Activated CD8-positive, alpha-beta memory T cell treated with anti-CD3 and anti-CD28 coated beads, Interleukin-2, amount 50 U/mL, for 48 hours (primary cell): ENCODE measurements around the gene BCAR1.
"Not testable (repeated sequence)": the region's sequence is repeated elsewhere in the genome, so short reads cannot be mapped to it uniquely, and the experiment has no call there.

ENCODE experiments used
- DNase-seq: peaks from one replicate; pipeline ENCODE4 v3.0.0-alpha.2; 2020

BCAR1 gene

GRCh38 chr16:75224306-75225082 is 26.9 kb downstream of the BCAR1 start:
- DNase-seq, result no peak

GRCh38 chr16:75223129-75223528 is 28.3 kb downstream of the BCAR1 start:
- DNase-seq, result not testable (repeated sequence)

DNA sequence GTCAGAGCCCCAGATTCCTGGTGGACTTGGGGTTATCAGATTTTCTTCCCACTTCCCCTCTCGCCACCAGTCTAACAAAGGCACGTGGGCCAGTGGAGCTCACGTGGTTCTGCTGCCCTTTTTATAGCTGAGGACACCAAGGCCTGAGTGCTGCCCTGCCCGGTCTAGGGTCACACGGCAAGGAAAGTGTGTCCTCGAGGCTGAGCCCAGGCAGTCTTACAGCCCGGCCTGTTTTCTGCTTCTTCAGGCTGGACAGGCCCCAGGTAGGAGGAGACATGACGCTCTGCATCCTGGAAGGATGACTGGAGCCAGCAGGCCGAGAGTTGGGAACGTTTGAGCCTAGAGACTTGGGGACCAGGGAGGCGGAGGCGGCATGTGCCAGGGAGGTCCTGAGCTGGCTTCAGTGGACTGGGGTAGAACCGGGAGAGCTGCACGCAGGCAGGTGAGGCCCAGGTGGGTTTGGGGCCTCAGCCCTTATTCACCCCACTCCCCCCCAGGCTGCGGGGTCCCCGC is 29.1 kb downstream of the BCAR1 start:
- DNase-seq, result no peak

DNA sequence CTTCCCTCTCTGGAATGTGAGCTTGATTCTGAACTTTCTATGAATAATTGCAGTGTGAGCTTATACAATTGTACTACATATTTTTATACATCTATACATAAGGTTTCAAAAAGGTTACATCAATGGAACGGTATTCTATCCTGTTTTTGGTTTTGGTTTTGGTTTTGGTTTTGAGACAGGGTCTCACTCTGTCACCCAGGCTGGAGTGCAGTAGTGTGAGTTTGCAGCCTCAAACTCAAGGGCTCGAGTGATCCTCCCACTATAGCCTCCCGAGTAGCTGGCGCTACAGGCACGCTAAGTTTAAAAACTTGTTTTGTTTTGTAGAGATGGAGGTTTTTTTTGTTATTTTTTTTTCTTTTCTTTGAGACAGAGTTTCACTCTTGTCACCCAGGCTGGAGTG is 31.6 kb downstream of the BCAR1 start:
- no peak for DNase-seq

- DNase-seq, result no peak
These were observed 32.3 kb downstream of the BCAR1 start for GRCh38 chr16:75219088-75219487.

GRCh38 chr16:75218256-75219076 is 33.0 kb downstream of the BCAR1 start, which contains the start of gene CTRB1:
TSS of gene CTRB1 (plus strand) at chr16:75218988. CDS start at chr16:75219008, 20 bp downstream.
- no peak for DNase-seq

DNA sequence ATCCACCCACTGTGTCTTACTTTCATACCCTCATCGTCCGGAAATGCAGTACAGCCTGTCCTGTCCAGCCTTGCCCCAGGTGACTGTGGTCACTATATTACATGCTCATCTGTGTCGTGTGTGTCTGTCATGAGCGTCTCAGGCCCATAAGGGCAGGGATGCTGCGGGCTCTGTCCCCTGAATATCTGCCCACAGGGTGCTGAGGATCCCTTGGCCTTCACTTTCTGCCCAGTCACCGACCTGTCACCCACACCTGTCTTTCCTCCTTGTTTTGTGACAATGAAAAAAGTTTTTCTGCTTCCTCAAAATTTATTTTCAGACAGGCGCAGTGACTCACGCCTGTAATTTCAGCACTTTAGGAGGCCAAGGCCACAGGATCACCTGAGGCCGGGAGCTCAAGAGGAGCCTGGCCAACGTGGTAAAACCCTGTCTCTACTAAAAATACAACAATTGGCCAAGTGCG is 34.0 kb downstream of the BCAR1 start:
- no peak for DNase-seq

DNA sequence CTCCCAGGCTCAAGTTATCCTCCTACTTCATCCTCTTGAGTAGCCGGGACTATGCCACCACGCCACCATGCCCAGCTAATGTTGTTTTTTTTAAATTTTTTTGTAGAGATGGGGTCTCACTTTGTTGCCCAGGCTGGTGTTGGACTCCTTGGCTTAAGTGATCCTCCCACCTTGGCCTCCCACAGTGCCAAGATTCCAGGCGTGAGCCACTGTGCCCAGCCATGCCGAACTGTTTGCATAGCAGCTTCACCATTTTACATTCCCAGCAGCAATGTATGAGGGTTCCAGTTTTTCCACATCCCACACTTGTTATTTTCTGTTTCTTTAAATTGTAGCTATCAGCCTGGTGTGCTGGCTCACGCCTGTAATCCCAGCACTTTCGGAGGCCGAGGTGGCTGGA is 34.8 kb downstream of the BCAR1 start:
- no peak for DNase-seq

GRCh38 chr16:75216127-75216526 is 35.3 kb downstream of the BCAR1 start:
- no peak for DNase-seq

DNA sequence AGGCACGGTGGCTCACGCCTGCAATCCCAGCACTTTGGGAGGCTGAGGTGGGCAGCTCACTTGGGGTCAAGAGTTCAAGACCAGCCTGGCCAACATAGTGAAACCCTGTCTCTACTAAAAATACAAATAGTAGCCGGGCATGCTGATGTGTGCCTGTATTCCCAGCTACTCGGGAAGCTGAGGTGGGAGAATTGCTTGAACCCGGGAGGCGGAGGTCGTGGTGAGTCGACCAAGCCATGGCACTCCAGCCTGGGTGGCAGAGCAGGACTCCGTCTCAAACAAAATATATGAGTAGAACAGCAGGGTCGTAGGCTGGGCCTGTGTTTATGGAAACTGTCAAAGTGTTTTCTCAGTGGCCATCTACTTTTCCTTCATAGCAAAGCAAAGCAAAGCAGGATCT is 40.1 kb downstream of the BCAR1 start:
- not testable (repeated sequence) for DNase-seq

DNA sequence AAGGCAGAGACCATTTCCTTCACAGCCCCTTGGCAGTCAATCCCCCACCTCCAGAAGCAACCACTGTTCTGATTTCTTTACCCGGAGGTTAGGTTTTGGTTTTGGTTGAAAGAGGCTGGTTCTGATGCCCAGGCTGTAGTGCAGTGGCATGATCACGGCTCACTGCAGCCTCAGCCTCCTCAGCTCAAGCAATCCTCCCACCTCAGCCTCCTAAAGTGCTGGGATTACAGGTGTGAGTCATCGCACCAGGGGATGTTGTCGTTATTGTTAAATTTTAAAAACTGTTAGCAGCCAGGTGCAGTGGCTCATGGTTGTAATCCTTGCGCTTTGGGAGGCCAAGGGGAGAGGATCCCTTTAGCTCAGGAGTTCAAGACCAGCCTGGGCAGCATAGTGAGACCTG is 41.5 kb downstream of the BCAR1 start:
- no peak for DNase-seq

GRCh38 chr16:75209514-75209913 is 41.9 kb downstream of the BCAR1 start:
- not testable (repeated sequence) for DNase-seq

DNA sequence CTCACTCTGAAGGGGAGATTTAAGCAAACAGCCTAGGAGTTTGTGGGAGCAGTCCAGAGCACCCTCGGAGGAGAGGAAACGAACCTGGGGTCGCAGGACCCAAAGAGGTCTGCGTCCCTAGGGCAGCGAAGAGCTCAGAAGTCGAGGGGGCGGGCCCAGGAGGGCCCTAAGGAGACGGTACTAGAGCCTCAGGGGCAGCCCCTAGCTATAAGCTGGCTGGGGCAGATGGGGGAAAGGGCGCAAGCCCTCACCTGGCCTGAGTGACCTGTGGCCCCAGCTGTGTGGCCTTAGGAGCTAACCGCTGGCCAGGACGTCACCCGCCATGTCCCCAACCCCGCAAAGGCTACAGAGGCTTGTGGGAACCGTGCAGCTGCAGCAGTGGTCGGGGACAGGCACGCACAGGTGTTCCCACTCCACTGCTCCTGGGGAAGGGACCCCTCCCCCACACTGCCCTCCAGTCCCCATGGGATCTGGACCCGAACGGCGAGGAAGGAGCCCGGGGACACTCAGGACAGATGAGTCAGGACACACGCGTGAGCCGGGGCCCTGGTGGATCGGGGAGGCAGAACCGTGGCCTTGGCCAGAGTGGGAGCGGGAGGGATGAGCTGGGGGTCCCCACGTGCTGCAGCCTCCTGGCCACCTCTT is 42.4 kb downstream of the BCAR1 start:
- DNase-seq, result no peak

DNA sequence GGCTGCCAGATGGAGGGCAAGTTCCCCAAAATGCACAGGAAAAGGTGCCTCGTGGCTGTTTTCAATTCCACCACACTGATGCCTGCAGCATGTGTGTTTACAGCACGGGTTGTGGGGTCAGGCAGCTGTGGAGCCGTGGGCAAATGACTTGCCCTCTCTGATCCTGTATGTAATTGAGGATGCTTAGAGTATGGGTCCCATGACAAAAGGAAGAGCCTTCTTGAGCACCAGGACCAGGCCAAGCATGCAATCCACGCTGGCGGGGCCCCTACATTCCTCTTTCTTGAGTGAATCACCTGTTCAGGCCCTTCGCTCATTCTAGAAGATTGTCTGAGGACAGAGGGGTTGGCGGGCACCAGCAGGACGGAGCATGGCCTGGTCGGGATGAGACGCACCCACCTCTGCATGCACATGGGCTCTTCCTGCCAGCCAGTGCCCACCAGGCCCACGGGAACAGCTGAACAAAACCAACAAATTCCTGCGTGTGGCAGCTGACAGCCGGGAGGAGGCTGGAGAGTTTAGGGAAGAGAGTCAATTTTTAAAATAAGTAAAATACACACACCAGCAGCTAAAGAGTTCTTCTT is 43.1 kb downstream of the BCAR1 start:
- no peak for DNase-seq

- no peak for DNase-seq
These were observed 43.6 kb downstream of the BCAR1 start for GRCh38 chr16:75207831-75208230.

GRCh38 chr16:75206749-75207451 is 44.5 kb downstream of the BCAR1 start, which contains the start of gene CTRB2:
TSS of gene CTRB2 (minus strand) at chr16:75207161. CDS start at chr16:75207141, 20 bp downstream.
- DNase-seq, result no peak

DNA sequence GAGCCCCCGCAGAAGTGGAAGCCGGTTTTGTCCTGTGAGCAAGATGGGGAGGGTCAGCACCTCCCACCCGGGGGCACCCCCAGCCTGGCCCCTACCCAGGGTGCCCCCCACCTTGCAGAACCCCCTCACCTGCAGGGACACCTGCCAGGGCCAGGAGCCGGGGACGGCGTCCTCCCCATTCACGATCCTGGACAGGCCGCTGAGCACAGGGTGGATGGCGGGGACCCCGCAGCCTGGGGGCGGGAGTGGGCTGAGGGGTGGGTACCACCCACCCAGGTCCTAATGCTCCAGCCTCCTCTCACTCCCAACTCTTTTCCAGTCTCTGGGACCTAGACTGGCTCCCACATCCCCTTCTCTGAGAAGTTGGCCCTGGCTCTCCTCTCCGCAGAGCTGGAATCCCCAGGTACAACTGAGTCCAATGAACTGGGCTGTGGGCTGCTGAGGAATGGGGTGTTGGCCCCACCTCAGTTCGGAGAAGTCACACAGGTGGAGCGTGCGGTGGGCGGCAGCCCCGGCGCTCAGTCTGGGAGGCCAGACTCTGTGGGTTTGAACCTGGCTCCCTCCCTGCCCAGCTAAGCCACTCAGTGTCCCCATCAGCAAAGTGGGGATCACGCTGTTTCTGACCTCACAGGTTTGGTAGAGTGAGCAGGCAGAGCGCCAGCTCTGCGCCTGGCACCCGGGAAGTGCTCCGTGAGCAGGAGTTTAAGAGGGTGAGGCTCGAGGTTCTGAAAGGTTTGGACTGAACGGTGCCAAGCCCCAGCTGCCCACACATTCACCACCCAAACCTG is 45.3 kb downstream of the BCAR1 start:
- not testable (repeated sequence) for DNase-seq

DNA sequence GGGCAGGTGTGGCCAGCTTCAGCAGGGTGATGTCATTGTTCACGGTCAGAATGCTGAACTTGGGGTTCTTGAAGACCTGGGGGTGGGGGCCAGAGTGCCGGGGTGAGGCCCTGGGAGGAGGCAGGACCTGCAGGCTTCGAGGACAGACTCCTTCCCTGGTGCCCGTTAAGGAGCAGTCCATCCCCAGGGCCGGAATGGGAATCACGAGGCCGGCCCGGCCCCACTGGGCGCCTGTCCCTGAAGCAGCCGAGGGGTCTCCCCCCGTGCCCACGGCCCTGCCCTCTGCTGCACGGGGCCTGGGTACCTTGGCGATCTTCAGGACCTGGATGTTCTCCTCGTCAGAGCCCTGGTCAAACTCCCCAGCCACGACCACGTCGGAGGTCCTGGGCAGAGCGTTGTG is 46.0 kb downstream of the BCAR1 start:
- DNase-seq, result not testable (repeated sequence)

- not testable (repeated sequence) for DNase-seq
These were observed 46.5 kb downstream of the BCAR1 start for GRCh38 chr16:75204905-75205304.

DNA sequence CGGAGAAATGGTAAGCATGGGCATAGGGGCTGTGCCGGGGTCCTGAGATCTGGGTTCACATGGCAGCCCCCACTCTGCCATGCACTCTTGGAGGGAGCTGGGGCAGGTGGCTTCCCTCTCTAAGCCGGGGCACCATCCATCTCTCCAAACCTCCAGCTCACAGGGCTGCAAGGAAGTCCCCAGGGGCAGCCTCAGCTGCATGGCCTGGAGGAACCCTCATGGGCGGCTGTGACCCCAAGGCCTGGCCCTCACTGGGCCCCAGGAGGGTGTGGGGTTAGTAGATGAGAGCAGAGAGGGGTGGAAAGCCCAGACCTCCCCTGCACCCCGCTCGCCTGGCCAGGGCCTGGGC is 47.0 kb downstream of the BCAR1 start:
- no peak for DNase-seq
